ENCODE measurements around the gene RTBDN.
"Not testable (repeated sequence)": the region's sequence is repeated elsewhere in the genome, so short reads cannot be mapped to it uniquely, and the experiment has no call there.

The RTBDN gene

DNA sequence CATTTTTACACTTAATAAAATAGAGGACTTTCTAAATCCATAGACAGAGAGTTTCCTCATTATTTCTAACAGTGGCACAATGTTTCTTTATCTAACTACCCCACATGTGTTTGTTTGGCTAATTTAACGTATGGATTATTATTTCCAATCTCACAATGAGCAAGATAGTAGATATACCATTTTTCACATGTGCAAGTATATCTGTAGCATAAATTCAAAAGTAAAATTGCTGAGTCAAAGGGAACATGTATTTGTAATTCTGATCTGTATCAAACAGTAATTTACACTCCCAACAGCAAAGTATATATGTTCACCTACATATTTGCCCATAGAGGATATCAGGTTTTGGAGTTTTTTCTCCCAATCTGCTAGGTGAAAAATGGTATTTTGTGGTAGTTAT lies 22.3 kb upstream of the RTBDN start:
- no peak for DNase-seq

DNA sequence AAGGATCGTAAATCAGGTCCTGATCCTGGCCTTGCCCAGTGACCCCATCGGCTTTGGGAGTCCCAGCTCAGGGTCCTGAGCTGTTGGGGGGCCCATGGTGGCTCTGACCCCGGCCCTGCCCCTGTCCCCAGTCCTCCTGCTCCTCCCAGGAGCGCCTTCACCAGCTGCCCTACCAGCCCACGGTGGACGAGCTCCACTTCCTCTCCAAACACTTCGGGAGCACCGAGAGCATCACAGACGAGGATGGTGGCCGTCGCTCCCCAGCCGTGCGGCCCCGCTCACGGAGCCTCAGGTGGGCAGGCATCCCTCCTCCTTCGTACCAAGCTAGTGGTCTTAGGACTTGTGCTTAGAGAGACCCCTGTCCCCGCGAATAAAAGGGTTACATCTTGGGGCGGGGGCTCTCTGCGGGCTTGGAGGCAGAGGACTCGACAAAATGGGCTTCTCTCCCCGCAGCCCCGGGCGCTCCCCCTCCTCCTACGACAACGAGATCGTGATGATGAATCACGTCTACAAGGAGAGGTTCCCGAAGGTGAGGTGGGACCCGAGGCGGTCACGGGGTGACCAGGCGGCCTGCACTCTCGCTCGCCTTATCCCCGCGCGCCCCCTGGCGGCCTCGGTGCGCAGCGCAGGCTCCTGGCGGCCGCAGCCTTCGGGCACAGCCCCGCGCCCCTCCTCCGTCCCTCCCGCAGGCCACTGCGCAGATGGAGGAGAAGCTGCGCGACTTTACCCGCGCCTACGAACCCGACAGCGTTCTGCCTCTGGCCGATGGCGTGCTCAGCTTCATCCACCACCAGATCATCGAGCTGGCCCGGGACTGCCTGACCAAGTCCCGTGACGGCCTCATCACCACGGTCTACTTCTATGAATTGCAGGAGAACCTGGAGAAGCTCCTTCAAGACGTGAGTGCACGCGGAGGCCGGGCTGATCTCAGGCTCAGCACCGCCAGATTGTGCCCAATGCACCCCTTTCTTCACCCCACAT lies 13.1 kb upstream of the RTBDN start:
- peak; percentile 87 for DNase-seq

GRCh38 chr19:12846613-12847012 lies 12.2 kb upstream of the RTBDN start:
- not testable (repeated sequence) for DNase-seq

GRCh38 chr19:12843999-12844732 lies 9.8 kb upstream of the RTBDN start:
- no peak for DNase-seq

DNA sequence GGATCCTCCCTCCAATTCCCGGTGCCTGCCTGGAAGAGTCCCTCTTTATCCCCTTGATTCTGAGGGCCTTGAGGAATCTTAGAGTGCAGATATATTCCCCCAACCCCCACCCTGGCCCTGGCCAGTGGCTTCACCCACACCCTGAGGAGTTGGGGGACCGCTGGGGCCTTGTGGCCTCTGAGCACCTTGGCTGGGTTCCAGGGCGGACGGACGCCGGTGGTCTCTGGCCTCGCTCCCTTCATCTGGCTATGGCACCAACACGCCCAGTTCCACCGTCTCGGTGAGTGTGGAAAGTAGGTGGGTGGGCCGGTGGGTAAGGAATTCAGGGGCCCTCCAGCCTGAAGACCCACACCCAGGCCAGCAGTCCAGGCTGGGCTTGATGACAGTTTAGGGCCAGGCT lies 8.9 kb upstream of the RTBDN start:
- no peak for DNase-seq

GRCh38 chr19:12842511-12842910 lies 8.1 kb upstream of the RTBDN start:
- no peak for DNase-seq

DNA sequence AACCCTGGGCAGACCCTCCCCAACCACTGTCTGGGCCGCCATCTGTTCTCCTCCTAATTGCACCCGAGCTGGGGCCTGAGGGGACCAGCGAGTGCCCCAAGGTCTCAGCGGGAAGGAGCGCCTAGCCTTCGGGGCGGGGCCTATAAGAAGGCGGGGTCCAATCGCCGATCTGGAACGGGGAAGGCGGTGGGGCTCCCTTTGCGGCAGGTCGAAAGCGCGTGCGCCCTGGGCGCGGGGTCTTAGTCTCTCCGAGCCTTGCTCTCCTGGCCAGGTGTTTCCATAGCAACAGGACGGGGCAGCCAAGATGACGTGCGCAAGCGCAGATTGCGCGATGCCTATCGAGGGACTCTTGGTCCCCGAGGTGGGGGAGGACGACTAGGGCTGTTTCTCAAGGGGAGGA lies 6.7 kb upstream of the RTBDN start:
- DNase-seq, result peak; percentile 99

DNA sequence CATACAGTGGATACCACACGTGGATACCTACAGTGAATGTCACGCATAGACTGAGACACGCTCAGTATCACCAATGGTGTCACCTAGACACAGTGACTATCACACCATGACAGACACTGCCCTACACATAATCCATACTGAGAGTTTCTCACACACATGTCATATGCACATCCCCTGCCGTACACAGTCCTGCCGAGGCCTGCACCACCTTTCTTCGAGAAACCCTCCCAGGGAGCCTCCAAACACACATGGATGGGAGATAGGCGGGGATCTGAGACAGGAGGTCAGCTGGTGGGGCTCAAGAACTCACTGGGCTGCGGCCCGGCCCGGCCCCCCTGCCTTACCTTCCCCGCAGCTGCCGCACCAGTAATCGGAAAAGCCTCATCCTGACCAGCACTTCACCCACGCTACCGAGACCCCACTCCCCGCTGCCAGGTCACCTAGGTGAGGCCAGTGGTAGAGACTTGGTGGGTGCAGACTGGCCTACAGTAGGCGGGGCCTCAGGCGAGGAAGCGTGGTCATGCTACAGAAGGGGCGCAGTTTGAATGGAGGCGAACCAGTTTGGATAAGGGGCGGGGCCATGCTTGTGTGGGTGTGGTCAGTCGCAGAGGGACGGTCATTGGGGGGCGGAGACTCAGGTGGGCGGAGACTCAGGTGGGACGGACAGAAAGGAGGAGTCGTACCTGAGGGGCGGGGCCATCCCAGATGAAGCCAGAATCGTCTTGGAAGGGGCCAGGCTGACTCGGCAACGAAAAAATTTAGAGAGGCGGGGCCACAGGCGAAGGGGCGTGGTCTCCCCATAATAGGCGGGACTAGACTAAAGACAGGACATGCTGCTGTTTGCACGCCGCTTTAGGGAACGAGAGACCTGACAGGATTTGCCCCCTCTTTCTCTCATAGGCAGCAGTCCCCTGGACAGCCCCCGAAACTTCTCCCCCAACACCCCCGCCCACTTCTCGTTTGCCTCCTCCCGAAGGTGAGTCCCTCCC lies 6.0 kb upstream of the RTBDN start:
- DNase-seq, result peak; percentile 95

DNA sequence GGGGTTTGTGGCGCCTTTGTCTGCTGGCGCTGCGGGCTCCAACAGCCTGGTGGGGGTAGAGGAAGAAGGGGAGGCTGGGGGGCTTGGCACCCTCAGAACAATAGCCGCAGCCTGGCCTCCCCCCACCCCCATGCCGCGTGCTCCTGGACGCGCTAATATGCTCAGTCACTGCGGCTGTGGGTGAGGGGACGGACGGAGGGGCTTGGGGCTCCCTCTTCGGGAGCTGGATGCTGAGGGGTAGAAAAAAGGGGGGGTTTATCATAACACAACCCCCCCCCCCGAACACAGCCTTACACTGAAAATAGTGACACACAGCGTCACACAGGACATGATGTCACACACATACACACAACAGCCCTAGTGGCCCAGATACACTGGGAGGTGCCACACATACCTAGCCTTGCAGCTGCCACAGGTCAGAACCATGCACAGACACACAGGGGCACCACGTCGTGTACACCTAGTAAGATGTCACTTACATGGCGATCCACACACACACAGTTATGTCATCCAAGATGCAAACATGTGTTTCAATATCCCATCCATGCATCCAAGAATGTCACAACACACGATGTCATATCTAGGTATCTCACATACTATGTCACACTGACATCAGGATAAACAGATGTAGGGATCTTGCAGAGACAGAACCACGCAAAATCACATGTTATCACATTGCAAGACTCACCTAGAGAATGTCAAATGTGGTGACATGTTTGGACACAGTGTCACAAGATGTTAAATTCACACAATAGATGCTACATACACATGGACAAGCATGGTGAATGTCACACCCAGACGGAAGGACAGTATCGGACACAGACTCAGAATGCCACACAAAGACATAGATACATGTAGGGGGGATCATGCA lies 4.7 kb upstream of the RTBDN start:
- peak; percentile 68 for DNase-seq

- DNase-seq, result peak; percentile 90
Observed at GRCh38 chr19:12838182-12838885, 4.0 kb upstream of the RTBDN start, which contains the start of gene MAST1. Gene MAST1, plus strand, starts transcription at chr19:12838515. Its CDS starts 58 bp downstream, at chr19:12838573.

DNA sequence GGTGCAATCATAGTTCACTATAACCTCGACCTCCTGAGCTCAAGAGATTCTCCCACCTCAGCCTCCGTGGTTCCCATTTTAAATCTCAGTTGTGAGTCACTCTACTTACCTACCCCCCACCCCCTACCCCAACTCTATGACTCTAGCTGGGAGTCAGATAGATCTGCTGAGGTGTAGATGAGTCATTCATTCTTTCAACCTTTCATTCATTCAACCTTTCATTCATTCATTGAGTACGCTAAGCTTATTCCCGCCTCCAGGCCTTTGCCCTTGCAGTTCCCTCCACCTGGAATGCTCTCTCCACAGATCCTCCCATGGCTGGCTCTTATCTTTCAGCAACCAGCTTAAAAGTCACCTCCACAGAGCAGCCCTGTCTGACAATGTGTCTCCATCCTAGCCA lies 2.8 kb upstream of the RTBDN start:
- DNase-seq, result peak; percentile 28

GRCh38 chr19:12836529-12836863 lies 2.1 kb upstream of the RTBDN start:
- DNase-seq, result no peak

GRCh38 chr19:12834976-12835757 lies 788 bp upstream of the RTBDN start:
- peak; percentile 94 for DNase-seq

DNA sequence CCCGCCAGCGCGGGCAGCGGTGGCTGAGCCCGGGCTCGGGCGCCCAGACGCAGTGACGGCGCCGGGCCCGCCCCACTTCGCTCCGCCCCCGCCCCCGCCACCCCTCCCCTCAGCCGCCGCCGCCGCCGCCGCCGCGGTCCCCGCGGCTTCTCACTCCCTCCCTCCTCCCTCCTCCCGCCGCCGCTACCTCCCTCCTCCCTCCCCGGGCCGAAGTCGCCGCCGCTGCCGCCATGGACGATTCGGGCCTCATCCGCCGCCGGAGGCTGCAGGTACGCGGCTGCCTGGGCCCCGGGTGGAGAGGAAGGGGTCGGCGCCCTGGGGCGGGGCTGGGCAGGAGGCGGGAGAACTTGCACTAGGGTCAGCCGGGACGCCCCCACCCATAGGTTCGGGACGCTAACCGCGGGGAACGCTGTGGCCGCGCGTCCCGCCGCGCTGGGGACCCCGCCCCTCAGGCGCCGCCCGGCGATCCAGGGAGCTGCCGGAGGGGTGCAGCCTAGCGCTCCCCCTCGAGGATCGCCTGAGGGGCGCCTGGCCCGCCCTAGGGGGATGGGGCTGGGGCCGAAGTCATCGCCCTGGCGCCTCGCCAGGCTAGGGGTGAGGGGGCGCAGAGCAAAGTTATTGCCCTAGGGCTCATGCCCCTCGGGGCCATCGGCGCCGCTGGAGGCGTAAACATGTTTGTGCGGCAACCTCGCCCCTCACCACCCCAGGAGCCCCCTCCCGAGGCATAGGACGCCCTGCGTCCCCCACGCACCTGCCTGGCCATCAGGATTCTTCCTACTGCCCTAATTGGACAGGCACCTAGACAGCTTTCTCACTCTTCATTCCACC lies 427 bp downstream of the RTBDN start:
- DNase-seq, result peak; percentile 91

DNA sequence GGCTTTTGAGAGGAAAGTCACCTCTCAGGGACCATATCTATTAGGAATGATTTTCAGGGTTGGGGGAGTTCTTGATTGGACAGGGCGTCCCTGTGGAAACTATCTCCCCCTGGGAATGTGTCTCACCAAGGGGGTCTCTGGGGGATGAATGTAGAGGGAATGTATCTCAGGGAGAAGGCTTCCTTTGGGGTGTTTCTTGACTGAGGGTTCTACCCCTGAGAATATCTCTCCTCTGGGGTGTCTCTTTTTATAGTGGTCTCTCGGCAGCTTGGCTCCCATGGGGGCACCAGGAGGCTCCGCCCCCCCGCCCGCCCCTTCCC lies 1.0 kb downstream of the RTBDN start:
- no peak for DNase-seq

DNA sequence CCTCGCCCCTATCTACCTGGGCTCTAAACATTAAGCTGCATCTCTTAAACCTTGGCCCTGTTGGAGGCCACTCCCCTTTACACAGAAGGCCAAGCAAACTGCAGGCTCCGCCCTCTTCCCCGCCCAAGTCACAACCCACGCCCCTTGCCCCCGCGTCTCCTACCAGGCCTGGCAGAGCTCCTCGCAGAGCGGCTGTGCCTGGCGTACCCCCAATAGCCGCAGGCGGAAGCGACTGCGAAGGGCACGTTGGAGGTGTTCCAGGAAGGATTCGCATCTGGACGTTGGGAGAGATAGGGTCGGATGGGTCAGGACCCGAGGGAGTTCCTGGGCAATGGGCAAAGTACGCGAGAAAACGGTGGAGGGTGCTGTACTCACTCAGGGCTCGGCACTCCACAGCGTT lies 5.9 kb downstream of the RTBDN start:
- peak; percentile 92 for DNase-seq

GRCh38 chr19:12825254-12826131 lies 8.9 kb downstream of the RTBDN start:
- peak; percentile 52 for DNase-seq

DNA sequence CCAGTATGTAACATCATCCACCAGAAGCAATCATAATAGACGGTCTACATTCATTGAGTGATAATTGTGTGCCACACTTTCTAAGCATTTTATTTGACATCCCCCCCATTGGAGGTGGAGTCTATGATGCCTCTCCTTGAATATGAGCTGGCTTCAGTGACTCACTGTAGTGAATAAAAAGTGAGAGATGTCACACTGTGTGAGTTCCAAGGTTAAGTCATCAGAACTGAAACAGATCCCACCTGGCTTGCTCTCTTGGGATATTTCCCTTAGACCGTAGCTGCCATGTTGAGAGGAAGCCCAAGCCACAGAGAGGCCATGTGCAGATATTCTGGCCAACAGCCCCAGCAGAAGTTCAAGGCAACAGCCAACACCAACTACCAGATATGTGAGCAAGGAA lies 12.6 kb downstream of the RTBDN start:
- DNase-seq, result peak; percentile 60

All from NCI-H69 (cell line).